ENCODE data around the gene C1orf116. TPM values are rescaled to one million over a fixed set of nuclear protein-coding genes. Genes with fewer than 3 reads are reported as not detected.

Gene C1orf116
- total and polyA plus RNA-seq, 4 donors, result 0.27 to 0.79 (median 0.46) TPM

DNA sequence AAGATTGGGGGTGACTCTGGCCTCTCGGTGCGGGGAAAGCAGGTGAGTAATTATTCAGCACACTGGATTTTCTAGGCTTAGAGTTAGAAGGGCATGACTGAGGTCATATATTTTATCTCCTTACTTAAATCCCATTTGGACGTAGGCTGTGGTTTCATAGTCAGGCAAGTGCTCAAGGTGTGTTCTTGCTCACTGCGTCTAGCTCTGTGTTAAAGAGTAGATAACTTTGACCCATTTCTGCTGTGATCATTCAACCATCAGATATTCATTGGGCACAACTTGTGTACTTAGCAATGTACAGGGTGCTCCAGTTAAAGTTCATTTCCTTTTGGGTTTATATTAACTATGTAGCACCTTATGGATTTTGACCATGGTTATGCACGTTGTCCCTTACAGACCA, 35.1 kb upstream of the C1orf116 start (continued):
- TF ChIP-seq, protein P1, sequence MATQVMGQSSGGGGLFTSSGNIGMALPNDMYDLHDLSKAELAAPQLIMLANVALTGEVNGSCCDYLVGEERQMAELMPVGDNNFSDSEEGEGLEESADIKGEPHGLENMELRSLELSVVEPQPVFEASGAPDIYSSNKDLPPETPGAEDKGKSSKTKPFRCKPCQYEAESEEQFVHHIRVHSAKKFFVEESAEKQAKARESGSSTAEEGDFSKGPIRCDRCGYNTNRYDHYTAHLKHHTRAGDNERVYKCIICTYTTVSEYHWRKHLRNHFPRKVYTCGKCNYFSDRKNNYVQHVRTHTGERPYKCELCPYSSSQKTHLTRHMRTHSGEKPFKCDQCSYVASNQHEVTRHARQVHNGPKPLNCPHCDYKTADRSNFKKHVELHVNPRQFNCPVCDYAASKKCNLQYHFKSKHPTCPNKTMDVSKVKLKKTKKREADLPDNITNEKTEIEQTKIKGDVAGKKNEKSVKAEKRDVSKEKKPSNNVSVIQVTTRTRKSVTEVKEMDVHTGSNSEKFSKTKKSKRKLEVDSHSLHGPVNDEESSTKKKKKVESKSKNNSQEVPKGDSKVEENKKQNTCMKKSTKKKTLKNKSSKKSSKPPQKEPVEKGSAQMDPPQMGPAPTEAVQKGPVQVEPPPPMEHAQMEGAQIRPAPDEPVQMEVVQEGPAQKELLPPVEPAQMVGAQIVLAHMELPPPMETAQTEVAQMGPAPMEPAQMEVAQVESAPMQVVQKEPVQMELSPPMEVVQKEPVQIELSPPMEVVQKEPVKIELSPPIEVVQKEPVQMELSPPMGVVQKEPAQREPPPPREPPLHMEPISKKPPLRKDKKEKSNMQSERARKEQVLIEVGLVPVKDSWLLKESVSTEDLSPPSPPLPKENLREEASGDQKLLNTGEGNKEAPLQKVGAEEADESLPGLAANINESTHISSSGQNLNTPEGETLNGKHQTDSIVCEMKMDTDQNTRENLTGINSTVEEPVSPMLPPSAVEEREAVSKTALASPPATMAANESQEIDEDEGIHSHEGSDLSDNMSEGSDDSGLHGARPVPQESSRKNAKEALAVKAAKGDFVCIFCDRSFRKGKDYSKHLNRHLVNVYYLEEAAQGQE (IDR thresholded peaks at IDR 0.05), result no peak

GRCh38 chr1:207067185-207067584, 34.6 kb upstream of the C1orf116 start:
- no peak overlapping the region for H3K27ac ChIP-seq (ENCODE audit: low read depth in 1 of 2, low read length in 2 of 2)
- no peak for TF ChIP-seq YY1 (IDR thresholded peaks at IDR 0.05)
- TF ChIP-seq TAF1 (conservative IDR thresholded peaks at IDR 0.05), result no peak
- TF ChIP-seq, protein P1 (IDR thresholded peaks at IDR 0.05), result no peak
- TF ChIP-seq CTCF (IDR thresholded peaks at IDR 0.05; ENCODE audit: low read depth, low read length, missing input control), result no peak
- TF ChIP-seq JUND (IDR thresholded peaks at IDR 0.05), result no peak
- no peak for TF ChIP-seq MAX (IDR thresholded peaks at IDR 0.05)
- TF ChIP-seq, protein P2, sequence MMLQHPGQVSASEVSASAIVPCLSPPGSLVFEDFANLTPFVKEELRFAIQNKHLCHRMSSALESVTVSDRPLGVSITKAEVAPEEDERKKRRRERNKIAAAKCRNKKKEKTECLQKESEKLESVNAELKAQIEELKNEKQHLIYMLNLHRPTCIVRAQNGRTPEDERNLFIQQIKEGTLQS (IDR thresholded peaks at IDR 0.05), result no peak
- TF ChIP-seq RAD21 (IDR thresholded peaks at IDR 0.05), result no peak
- no peak for TF ChIP-seq EGR1 (IDR thresholded peaks at IDR 0.05; ENCODE audit: low read depth in 2 of 2)
- no peak for TF ChIP-seq HNF4A (conservative IDR thresholded peaks at IDR 0.05)
- TF ChIP-seq NR2F2 (IDR thresholded peaks at IDR 0.05), result no peak
- no peak for TF ChIP-seq ZBTB33 (IDR thresholded peaks at IDR 0.05)
- no peak for TF ChIP-seq HNF4G (IDR thresholded peaks at IDR 0.05)
- TF ChIP-seq SP1 (IDR thresholded peaks at IDR 0.05), result no peak
- WGBS, result 73% methylated on average over 3 of the region's 3 CpGs

More at GRCh38 chr1:207067185-207067584, 34.6 kb upstream of the C1orf116 start:
- no peaks in the 10 kb centered on the region for H3K27me3 ChIP-seq (ENCODE audit: control insufficient read depth in 4 of 4, insufficient read depth in 4 of 4, low read length in 3 of 4)
- H3K36me3 ChIP-seq (ENCODE audit: control insufficient read depth in 4 of 4, insufficient read depth in 3 of 4, low read depth in 1 of 4, low read length in 3 of 4), result peaks cover 0 to 50% (median 31%) of the 10 kb centered on the region in 4 donors
- no peak for DNase-seq (ENCODE audit: low spot score)
- H3K4me1 ChIP-seq (ENCODE audit: control insufficient read depth in 4 of 4, insufficient read depth in 4 of 4, low read length in 3 of 4), result no peaks in the 10 kb centered on the region
- no peak overlapping the region for H3K4me3 ChIP-seq (ENCODE audit: low read depth in 1 of 3, low read length in 3 of 3)
- H3K9ac ChIP-seq (ENCODE audit: low read depth in 1 of 2, low read length in 2 of 2), result no peak overlapping the region
- no peaks in the 10 kb centered on the region for H3K9me3 ChIP-seq (ENCODE audit: control insufficient read depth in 4 of 4, low read length in 3 of 4)
